Measurements from ENCODE around the gene CCNL2. TPM values are rescaled to one million over a fixed set of nuclear protein-coding genes. Genes with fewer than 3 reads are reported as not detected.
"Not testable (repeated sequence)": the region's sequence is repeated elsewhere in the genome, so short reads cannot be mapped to it uniquely, and the experiment has no call there.

CCNL2 gene
- total and polyA plus RNA-seq, 2 experiments from 2014 or later, result 115 to 146 TPM

- TF ChIP-seq, protein P1, sequence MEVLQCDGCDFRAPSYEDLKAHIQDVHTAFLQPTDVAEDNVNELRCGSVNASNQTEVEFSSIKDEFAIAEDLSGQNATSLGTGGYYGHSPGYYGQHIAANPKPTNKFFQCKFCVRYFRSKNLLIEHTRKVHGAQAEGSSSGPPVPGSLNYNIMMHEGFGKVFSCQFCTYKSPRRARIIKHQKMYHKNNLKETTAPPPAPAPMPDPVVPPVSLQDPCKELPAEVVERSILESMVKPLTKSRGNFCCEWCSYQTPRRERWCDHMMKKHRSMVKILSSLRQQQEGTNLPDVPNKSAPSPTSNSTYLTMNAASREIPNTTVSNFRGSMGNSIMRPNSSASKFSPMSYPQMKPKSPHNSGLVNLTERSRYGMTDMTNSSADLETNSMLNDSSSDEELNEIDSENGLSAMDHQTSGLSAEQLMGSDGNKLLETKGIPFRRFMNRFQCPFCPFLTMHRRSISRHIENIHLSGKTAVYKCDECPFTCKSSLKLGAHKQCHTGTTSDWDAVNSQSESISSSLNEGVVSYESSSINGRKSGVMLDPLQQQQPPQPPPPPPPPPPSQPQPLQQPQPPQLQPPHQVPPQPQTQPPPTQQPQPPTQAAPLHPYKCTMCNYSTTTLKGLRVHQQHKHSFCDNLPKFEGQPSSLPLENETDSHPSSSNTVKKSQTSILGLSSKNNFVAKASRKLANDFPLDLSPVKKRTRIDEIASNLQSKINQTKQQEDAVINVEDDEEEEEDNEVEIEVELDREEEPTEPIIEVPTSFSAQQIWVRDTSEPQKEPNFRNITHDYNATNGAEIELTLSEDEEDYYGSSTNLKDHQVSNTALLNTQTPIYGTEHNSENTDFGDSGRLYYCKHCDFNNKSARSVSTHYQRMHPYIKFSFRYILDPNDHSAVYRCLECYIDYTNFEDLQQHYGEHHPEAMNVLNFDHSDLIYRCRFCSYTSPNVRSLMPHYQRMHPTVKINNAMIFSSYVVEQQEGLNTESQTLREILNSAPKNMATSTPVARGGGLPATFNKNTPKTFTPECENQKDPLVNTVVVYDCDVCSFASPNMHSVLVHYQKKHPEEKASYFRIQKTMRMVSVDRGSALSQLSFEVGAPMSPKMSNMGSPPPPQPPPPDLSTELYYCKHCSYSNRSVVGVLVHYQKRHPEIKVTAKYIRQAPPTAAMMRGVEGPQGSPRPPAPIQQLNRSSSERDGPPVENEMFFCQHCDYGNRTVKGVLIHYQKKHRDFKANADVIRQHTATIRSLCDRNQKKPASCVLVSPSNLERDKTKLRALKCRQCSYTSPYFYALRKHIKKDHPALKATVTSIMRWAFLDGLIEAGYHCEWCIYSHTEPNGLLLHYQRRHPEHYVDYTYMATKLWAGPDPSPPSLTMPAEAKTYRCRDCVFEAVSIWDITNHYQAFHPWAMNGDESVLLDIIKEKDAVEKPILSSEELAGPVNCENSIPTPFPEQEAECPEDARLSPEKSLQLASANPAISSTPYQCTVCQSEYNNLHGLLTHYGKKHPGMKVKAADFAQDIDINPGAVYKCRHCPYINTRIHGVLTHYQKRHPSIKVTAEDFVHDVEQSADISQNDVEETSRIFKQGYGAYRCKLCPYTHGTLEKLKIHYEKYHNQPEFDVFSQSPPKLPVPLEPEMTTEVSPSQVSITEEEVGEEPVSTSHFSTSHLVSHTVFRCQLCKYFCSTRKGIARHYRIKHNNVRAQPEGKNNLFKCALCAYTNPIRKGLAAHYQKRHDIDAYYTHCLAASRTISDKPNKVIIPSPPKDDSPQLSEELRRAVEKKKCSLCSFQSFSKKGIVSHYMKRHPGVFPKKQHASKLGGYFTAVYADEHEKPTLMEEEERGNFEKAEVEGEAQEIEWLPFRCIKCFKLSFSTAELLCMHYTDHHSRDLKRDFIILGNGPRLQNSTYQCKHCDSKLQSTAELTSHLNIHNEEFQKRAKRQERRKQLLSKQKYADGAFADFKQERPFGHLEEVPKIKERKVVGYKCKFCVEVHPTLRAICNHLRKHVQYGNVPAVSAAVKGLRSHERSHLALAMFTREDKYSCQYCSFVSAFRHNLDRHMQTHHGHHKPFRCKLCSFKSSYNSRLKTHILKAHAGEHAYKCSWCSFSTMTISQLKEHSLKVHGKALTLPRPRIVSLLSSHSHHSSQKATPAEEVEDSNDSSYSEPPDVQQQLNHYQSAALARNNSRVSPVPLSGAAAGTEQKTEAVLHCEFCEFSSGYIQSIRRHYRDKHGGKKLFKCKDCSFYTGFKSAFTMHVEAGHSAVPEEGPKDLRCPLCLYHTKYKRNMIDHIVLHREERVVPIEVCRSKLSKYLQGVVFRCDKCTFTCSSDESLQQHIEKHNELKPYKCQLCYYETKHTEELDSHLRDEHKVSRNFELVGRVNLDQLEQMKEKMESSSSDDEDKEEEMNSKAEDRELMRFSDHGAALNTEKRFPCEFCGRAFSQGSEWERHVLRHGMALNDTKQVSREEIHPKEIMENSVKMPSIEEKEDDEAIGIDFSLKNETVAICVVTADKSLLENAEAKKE (CRISPR knock-in tag; IDR thresholded peaks at IDR 0.05), result no peak
- TF ChIP-seq POLR2AphosphoS5 (IDR thresholded peaks at IDR 0.05; ENCODE audit: low read depth), result no peak
Observed at GRCh38 chr1:1411626-1412025, 12.5 kb upstream of the CCNL2 start (continued).

- not testable (repeated sequence) for H3K36me3 ChIP-seq (ENCODE audit: insufficient read depth); ATAC-seq; DNase-seq (ENCODE audit: low spot score); H4K20me1 ChIP-seq (replicated peaks; ENCODE audit: insufficient read depth); H2AFZ ChIP-seq; H3K27me3 ChIP-seq (ENCODE audit: insufficient read depth); H3K9me2 ChIP-seq (ENCODE audit: insufficient read depth)
- H3K27ac Mint-ChIP-seq, result peak overlapping the region; percentile 98
- TF ChIP-seq NANOG (IDR thresholded peaks at IDR 0.05; ENCODE audit: borderline replicate concordance) (peak; percentile 48; the same call in 1 of the 2 replicates), POLR2AphosphoS5 (IDR thresholded peaks at IDR 0.05; ENCODE audit: low read depth) (peak; percentile 4; the same call in 1 of the 2 replicates), CREB1 (CRISPR knock-in tag; IDR thresholded peaks at IDR 0.05; ENCODE audit: low read depth) (peak; percentile 67)
- peaks cover 33% of the 10 kb centered on the region for H3K4me1 Mint-ChIP-seq
- peak overlapping the region; percentile 100 for H3K27ac ChIP-seq (ENCODE audit: low read depth)
- H3K4me2 ChIP-seq, result peak overlapping the region; percentile 63
- peaks cover 14% of the 10 kb centered on the region for H3K9me3 Mint-ChIP-seq
- peaks cover 47% of the 10 kb centered on the region for H3K36me3 Mint-ChIP-seq (ENCODE audit: low read depth)
- H3F3A ChIP-seq (replicated peaks; ENCODE audit: low read depth), result peaks cover 34% of the 10 kb centered on the region
- H3K4me3 Mint-ChIP-seq, result peak overlapping the region; percentile 93
- H3K4me3 ChIP-seq, result peak overlapping the region; percentile 29
- H3K4me1 ChIP-seq (ENCODE audit: insufficient read depth), result peaks cover 39% of the 10 kb centered on the region
- H3K27me3 Mint-ChIP-seq (ENCODE audit: insufficient read depth, low read depth, poor library complexity), result peaks cover 18% of the 10 kb centered on the region
- peaks cover 42% of the 10 kb centered on the region for H3K79me2 ChIP-seq (replicated peaks; ENCODE audit: insufficient read depth)
Observed at GRCh38 chr1:1410238-1410637, 11.1 kb upstream of the CCNL2 start.
